K562 (cell line): ENCODE data around the gene DMBT1. TPM values are rescaled to one million over a fixed set of nuclear protein-coding genes. Genes with fewer than 3 reads are reported as not detected.

Experiments used
- ATAC-seq: fragments of 200-7000 bp; cut with Tn5 transposase; 3 replicates; pipeline ENCODE4 v1.9.1; 2020; ENCODE audit warnings: moderate library complexity
- BruUV-seq: library from RNA; stranded (reverse); fragments of 400-500 nt; replicated peaks from 2 replicates; lab custom pipeline; 2021; lab: Mats Ljungman, UMichigan
- CTCF ChIA-PET: fragments of 300-600 bp; formaldehyde crosslinking; extraction: SDS; loops from one replicate; lab custom pipeline; 2021; ENCODE audit warnings: low intra/inter-chr PET ratio; lab: Yijun Ruan, JAX
- POLR2A ChIA-PET: fragments of 300-600, 350-650 bp; sonication (Branson Sonifier 250); formaldehyde crosslinking; extraction: SDS; loops from one replicate; lab custom pipeline; 2021; ENCODE audit warnings: antibody characterized with exemption, inconsistent platforms; lab: Yijun Ruan, JAX
- DNase-seq, 4 experiments: peaks; one replicate each; pipeline versions ENCODE4 v3.0.0 to v3.0.0-alpha.2; 2011 to 2018; ENCODE audit warnings: low spot score in 3 of 4, mixed read lengths in 3 of 4; ENCODE audit errors: extremely low read depth in 1 of 4
- FAIRE-seq: peaks from 2 replicates; lab custom pipeline; 2011; peaks lifted over from hg19 to GRCh38; lab: Jason Lieb, UNC
- H2AFZ ChIP-seq: 2 replicates; pipeline ENCODE4 v1.6.0; 2011; ENCODE audit warnings: low read depth, low read length, control low read depth, inconsistent platforms
- H3K27ac ChIP-seq: fragments of 200-600 bp; 3 replicates; pipeline ENCODE4 v1.8.0; 2011; ENCODE audit warnings: low read depth, mild to moderate bottlenecking, control low read depth, inconsistent platforms, low read length, moderate library complexity, mixed read lengths; ENCODE audit errors: extremely low read depth
- H3K27me3 ChIP-seq, 2 experiments: fragments of 300-600 bp in 1 of 2; 2 replicates in 1 of 2; 3 replicates in 1 of 2; pipeline versions ENCODE4 v1.6.0 to v1.8.0; 2011; ENCODE audit warnings: inconsistent platforms in 2 of 2, low read length in 2 of 2, mild to moderate bottlenecking in 1 of 2, mixed read lengths in 1 of 2, moderate library complexity in 1 of 2; ENCODE audit not compliant: control insufficient read depth in 2 of 2, insufficient read depth in 2 of 2
- H3K36me3 ChIP-seq: fragments of 300-600 bp; 3 replicates; pipeline ENCODE4 v1.8.0; 2011; ENCODE audit warnings: mild to moderate bottlenecking, low read length, inconsistent platforms; ENCODE audit not compliant: control insufficient read depth, insufficient read depth
- H3K4me1 ChIP-seq, 2 experiments: fragments of 200-600 bp in 1 of 2; replicated peaks in 1 of 2; 2 replicates in 1 of 2; 3 replicates in 1 of 2; pipeline versions ENCODE4 v1.5.1 to v1.8.0; 2011; ENCODE audit warnings: inconsistent platforms in 2 of 2, low read length in 2 of 2, mild to moderate bottlenecking in 1 of 2, mixed read lengths in 1 of 2, moderate library complexity in 1 of 2; ENCODE audit not compliant: control insufficient read depth in 2 of 2, insufficient read depth in 2 of 2
- H3K4me2 ChIP-seq: 2 replicates; pipeline ENCODE4 v1.6.1; 2011; ENCODE audit warnings: low read length, control low read depth, inconsistent platforms, mixed read lengths; ENCODE audit not compliant: insufficient read depth
- H3K4me3 ChIP-seq: fragments of 200-600 bp; sonication (generic), shearing (Covaris generic); 2 replicates; pipeline ENCODE4 v1.5.1; 2016; ENCODE audit warnings: control low read depth, inconsistent platforms
- H3K79me2 ChIP-seq: fragments of 200-600 bp; 3 replicates; pipeline ENCODE4 v1.8.0; 2011; ENCODE audit warnings: low read length, inconsistent platforms; ENCODE audit not compliant: control insufficient read depth, insufficient read depth
- H3K9ac ChIP-seq, 2 experiments: 2 replicates each; pipeline versions ENCODE4 v1.6.0 to v1.6.1; 2011; ENCODE audit warnings: low read depth in 2 of 2, low read length in 2 of 2, control low read depth in 1 of 2, inconsistent platforms in 1 of 2, mild to moderate bottlenecking in 1 of 2, mixed read lengths in 1 of 2; ENCODE audit not compliant: insufficient read depth in 1 of 2
- H3K9me1 ChIP-seq: one replicate; pipeline ENCODE4 v1.6.0; 2011; ENCODE audit warnings: inconsistent platforms, mild to moderate bottlenecking, low read length, moderate library complexity; ENCODE audit not compliant: control insufficient read depth, insufficient read depth
- H3K9me3 ChIP-seq: replicated peaks from 2 replicates; pipeline ENCODE4 v1.5.1; 2011; ENCODE audit warnings: low read depth, low read length, inconsistent platforms; ENCODE audit not compliant: control insufficient read depth, insufficient read depth
- H4K20me1 ChIP-seq: replicated peaks from 2 replicates; pipeline ENCODE4 v1.6.1; 2011; ENCODE audit warnings: low read length, inconsistent platforms, mixed read lengths; ENCODE audit not compliant: control insufficient read depth, insufficient read depth
- ATF7 ChIP-seq: fragments of 450-650 bp; IDR thresholded peaks from 2 replicates; pipeline ENCODE4 v1.7.1; 2014; ENCODE audit warnings: mild to moderate bottlenecking, moderate library complexity
- CBFA2T3 ChIP-seq: fragments of 450-650 bp; IDR thresholded peaks from 2 replicates; pipeline ENCODE4 v1.6.1; 2017
- CEBPG ChIP-seq, 3 experiments: fragments of 200-800 bp in 1 of 3; sonication (Bioruptor generic) in 1 of 3; sonication (generic) in 1 of 3; formaldehyde crosslinking in 1 of 3; IDR thresholded peaks in 2 of 3; conservative IDR thresholded peaks in 1 of 3; 2 replicates each; pipeline versions ENCODE4 v1.6.1 to v1.8.0; 2016 to 2022; ENCODE audit warnings: missing compliant biosample characterization in 2 of 3, missing genetic modification characterization in 2 of 3, mild to moderate bottlenecking in 1 of 3, missing genetic modification reagents in 1 of 3
- JUN ChIP-seq, 2 experiments: sonication (generic) in 1 of 2; formaldehyde crosslinking in 1 of 2; IDR thresholded peaks; 2 replicates each; pipeline versions ENCODE4 v1.6.1 to v1.8.0; 2012 to 2022; ENCODE audit warnings: borderline replicate concordance in 2 of 2, mild to moderate bottlenecking in 2 of 2, improper control_type of control experiment in 1 of 2, low read depth in 1 of 2, low read length in 1 of 2, missing genetic modification reagents in 1 of 2
- KLF6 ChIP-seq: fragments of 250-450 bp; sonication (Bioruptor Pico); IDR thresholded peaks from 2 replicates; pipeline ENCODE4 v1.4.0; 2020; ENCODE audit warnings: mild to moderate bottlenecking, moderate library complexity, borderline replicate concordance
- RBM34 ChIP-seq: fragments of 200-400 bp; formaldehyde crosslinking; IDR thresholded peaks from 2 replicates; pipeline ENCODE4 v1.6.1; 2018; ENCODE audit warnings: low read length, borderline replicate concordance; ENCODE audit not compliant: insufficient read depth
- RCOR1 ChIP-seq, 2 experiments: IDR thresholded peaks; 2 replicates each; pipeline ENCODE4 v1.6.1; 2012; ENCODE audit warnings: low read depth in 2 of 2, low read length in 2 of 2, borderline replicate concordance in 1 of 2, improper control_type of control experiment in 1 of 2
- TCF7 ChIP-seq: sonication (generic); IDR thresholded peaks from 2 replicates; pipeline ENCODE4 v1.6.1; 2016; ENCODE audit warnings: antibody characterized with exemption, borderline replicate concordance
- ZFP30 ChIP-seq: fragments of 250-450 bp; sonication (Bioruptor Pico); IDR thresholded peaks from 2 replicates; pipeline ENCODE4 v1.8.0; 2022; ENCODE audit warnings: moderate library complexity, mild to moderate bottlenecking, inconsistent platforms, borderline replicate concordance
- ZNF507 ChIP-seq: conservative IDR thresholded peaks from 2 replicates; pipeline ENCODE4 v1.6.1; 2017; ENCODE audit warnings: missing genetic modification characterization, missing compliant biosample characterization
- WGBS: fragments of 100-300 bp; shearing (Covaris generic); methylation state at CpG from one replicate; pipeline ENCODE4 v1.1.6; 2016; ENCODE audit warnings: low coverage, mixed read lengths; ENCODE audit not compliant: insufficient coverage; ENCODE audit errors: missing lambda C conversion rate; 5-methylcytosine and 5-hydroxymethylcytosine counted together
- in situ Hi-C: fragments of 300-500 bp; cut with MboI; formaldehyde crosslinking; loops from 4 replicates; pipeline ENCODE4 v1.15.0; 2018; ENCODE audit warnings: inconsistent platforms, mixed read lengths
- intact Hi-C: fragments of 100-400 bp; cut with micrococcal nuclease; formaldehyde crosslinking; loops from 2 replicates; pipeline ENCODE4 v1.14.2; 2022
- polyA plus RNA-seq, 8 experiments: library from polyadenylated mRNA; depleted of rRNA in 4 of 8; stranded (reverse) in 5 of 8; unstranded in 3 of 8; fragments of >200 nt; fragmentation: Nextera tagmentation in 2 of 8; fragmentation: Illumina TruSeq in 1 of 8; extraction: Ambion mirVana in 2 of 8; extraction: Trizol in 1 of 8; gene quantifications; 2 replicates each; pipeline versions ENCODE4 v1.2.1 to v1.2.3, GENCODE V29; 2011 to 2014; ENCODE audit warnings: inconsistent platforms in 1 of 8, missing spikeins in 1 of 8
- total RNA-seq, 7 experiments: library from RNA; depleted of rRNA in 6 of 7; stranded (reverse); fragments of >200 nt in 6 of 7; fragmentation: Illumina TruSeq in 2 of 7; extraction: Trizol in 2 of 7; gene quantifications; 2 replicates each; pipeline versions ENCODE4 v1.2.1 to v1.2.3, GENCODE V29; 2011 to 2021; ENCODE audit warnings: low replicate concordance in 1 of 7
- TF ChIP-seq, protein P1 (sequence below): fragments of 250-450 bp; sonication (Bioruptor Pico); IDR thresholded peaks from 2 replicates; pipeline ENCODE4 v1.4.0; 2020
- TF ChIP-seq, protein P2 (sequence below): sonication (generic); formaldehyde crosslinking; IDR thresholded peaks from 2 replicates; pipeline ENCODE4 v1.8.0; 2022; ENCODE audit warnings: mild to moderate bottlenecking, missing genetic modification reagents
- TF ChIP-seq, protein P3 (sequence below): IDR thresholded peaks from 3 replicates; pipeline ENCODE4 v1.6.1; 2011; ENCODE audit warnings: borderline replicate concordance, mild to moderate bottlenecking, moderate library complexity; ENCODE audit not compliant: insufficient read length; ENCODE audit errors: extremely low read depth

DMBT1 gene
- total and polyA plus RNA-seq, 9 of the 15 experiments (the other 6 are each of a cell fraction or from before 2014, with no cell fraction given), result 0.01 to 0.07 TPM; not detected in 7

DNA sequence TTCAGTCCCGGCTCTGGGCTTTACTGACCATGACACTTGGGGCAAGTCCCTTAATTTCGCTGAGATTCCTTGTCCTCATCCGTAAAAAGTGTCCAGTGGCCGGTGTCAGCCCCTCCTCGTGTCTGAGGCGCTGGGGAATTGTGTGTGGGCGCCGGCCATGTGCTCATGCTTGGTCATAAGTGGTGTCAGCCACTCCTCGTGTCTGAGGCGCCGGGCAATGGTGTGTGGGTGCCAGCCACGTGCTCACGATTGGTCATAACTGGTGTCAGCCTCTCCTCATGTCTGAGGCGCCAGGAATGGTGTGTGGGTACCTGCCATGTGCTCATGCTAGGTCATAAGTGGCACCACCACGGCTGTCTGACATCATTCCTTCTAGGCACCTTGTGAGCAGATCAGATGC, 40.7 kb upstream of the DMBT1 start:
- ATAC-seq (no peak), FAIRE-seq (no peak), DNase-seq (no peak)
- Histone ChIP-seq H3K27me3 (peaks cover 0 to 6% of the 10 kb centered on the region in 2 experiments; a peak in 2 of 5 replicates), H3K79me2 (no peaks in the 10 kb centered on the region), H4K20me1 (no peaks in the 10 kb centered on the region), H3K9ac (no peak overlapping the region), H3K4me3 (no peak overlapping the region), H3K27ac (no peak overlapping the region), H3K36me3 (no peaks in the 10 kb centered on the region), H2AFZ (no peak overlapping the region), H3K4me2 (no peak overlapping the region), H3K4me1 (no peaks in the 10 kb centered on the region), H3K9me3 (no peaks in the 10 kb centered on the region), H3K9me1 (no peaks in the 10 kb centered on the region)
- CTCF ChIA-PET, result no interaction called here
- no TSS peak for BruUV-seq
- POLR2A ChIA-PET, result no interaction called here
- 0% methylated on average over 15 of the region's 15 CpGs for WGBS
- in situ Hi-C loops (no loop called here), intact Hi-C loops (no loop called here)
- no peak for TF ChIP-seq KLF6 (CRISPR knock-in tag)
- no peak for TF ChIP-seq TCF7
- TF ChIP-seq RCOR1 (IDR thresholded peaks at IDR 0.05; ENCODE audit: borderline replicate concordance in 1 of 2, low read depth in 2 of 2, low read length in 2 of 2), result no peak
- no peak for TF ChIP-seq ZNF507 (tag)
- TF ChIP-seq, protein P1, sequence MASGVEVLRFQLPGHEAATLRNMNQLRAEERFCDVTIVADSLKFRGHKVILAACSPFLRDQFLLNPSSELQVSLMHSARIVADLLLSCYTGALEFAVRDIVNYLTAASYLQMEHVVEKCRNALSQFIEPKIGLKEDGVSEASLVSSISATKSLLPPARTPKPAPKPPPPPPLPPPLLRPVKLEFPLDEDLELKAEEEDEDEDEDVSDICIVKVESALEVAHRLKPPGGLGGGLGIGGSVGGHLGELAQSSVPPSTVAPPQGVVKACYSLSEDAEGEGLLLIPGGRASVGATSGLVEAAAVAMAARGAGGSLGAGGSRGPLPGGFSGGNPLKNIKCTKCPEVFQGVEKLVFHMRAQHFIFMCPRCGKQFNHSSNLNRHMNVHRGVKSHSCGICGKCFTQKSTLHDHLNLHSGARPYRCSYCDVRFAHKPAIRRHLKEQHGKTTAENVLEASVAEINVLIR, result no peak
- TF ChIP-seq RBM34, result no peak
- TF ChIP-seq ZFP30 (CRISPR knock-in tag), result no peak
- TF ChIP-seq ATF7, result no peak
- no peak for TF ChIP-seq CEBPG (CRISPR knock-in tag; IDR thresholded peaks at IDR 0.05)
- TF ChIP-seq CEBPG (tag; conservative IDR thresholded peaks at IDR 0.05 in 1 of 2, IDR thresholded peaks at IDR 0.05 in 1 of 2), result no peak
- TF ChIP-seq CBFA2T3, result no peak
- TF ChIP-seq, protein P2, sequence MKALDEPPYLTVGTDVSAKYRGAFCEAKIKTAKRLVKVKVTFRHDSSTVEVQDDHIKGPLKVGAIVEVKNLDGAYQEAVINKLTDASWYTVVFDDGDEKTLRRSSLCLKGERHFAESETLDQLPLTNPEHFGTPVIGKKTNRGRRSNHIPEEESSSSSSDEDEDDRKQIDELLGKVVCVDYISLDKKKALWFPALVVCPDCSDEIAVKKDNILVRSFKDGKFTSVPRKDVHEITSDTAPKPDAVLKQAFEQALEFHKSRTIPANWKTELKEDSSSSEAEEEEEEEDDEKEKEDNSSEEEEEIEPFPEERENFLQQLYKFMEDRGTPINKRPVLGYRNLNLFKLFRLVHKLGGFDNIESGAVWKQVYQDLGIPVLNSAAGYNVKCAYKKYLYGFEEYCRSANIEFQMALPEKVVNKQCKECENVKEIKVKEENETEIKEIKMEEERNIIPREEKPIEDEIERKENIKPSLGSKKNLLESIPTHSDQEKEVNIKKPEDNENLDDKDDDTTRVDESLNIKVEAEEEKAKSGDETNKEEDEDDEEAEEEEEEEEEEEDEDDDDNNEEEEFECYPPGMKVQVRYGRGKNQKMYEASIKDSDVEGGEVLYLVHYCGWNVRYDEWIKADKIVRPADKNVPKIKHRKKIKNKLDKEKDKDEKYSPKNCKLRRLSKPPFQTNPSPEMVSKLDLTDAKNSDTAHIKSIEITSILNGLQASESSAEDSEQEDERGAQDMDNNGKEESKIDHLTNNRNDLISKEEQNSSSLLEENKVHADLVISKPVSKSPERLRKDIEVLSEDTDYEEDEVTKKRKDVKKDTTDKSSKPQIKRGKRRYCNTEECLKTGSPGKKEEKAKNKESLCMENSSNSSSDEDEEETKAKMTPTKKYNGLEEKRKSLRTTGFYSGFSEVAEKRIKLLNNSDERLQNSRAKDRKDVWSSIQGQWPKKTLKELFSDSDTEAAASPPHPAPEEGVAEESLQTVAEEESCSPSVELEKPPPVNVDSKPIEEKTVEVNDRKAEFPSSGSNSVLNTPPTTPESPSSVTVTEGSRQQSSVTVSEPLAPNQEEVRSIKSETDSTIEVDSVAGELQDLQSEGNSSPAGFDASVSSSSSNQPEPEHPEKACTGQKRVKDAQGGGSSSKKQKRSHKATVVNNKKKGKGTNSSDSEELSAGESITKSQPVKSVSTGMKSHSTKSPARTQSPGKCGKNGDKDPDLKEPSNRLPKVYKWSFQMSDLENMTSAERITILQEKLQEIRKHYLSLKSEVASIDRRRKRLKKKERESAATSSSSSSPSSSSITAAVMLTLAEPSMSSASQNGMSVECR (CRISPR knock-in tag), result no peak
- no peak for TF ChIP-seq JUN (IDR thresholded peaks at IDR 0.05; ENCODE audit: borderline replicate concordance, low read depth, low read length)
- TF ChIP-seq JUN (CRISPR knock-in tag; IDR thresholded peaks at IDR 0.05; ENCODE audit: borderline replicate concordance), result no peak
- TF ChIP-seq, protein P3, sequence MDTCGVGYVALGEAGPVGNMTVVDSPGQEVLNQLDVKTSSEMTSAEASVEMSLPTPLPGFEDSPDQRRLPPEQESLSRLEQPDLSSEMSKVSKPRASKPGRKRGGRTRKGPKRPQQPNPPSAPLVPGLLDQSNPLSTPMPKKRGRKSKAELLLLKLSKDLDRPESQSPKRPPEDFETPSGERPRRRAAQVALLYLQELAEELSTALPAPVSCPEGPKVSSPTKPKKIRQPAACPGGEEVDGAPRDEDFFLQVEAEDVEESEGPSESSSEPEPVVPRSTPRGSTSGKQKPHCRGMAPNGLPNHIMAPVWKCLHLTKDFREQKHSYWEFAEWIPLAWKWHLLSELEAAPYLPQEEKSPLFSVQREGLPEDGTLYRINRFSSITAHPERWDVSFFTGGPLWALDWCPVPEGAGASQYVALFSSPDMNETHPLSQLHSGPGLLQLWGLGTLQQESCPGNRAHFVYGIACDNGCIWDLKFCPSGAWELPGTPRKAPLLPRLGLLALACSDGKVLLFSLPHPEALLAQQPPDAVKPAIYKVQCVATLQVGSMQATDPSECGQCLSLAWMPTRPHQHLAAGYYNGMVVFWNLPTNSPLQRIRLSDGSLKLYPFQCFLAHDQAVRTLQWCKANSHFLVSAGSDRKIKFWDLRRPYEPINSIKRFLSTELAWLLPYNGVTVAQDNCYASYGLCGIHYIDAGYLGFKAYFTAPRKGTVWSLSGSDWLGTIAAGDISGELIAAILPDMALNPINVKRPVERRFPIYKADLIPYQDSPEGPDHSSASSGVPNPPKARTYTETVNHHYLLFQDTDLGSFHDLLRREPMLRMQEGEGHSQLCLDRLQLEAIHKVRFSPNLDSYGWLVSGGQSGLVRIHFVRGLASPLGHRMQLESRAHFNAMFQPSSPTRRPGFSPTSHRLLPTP, result no peak
